ENCODE data around the gene IQCM. TPM values are rescaled to one million over a fixed set of nuclear protein-coding genes. Genes with fewer than 3 reads are reported as not detected.
A peak's percentile ranks its signal among the peaks of the same experiment; 100 is the strongest.

IQCM gene
- total RNA-seq, 1 donor from 2014 or later: not detected

- Histone ChIP-seq H3K9me3 (no peaks in the 10 kb centered on the region), H3K4me3 (no peak overlapping the region), H3K27me3 (no peaks in the 10 kb centered on the region), H3K4me1 (no peaks in the 10 kb centered on the region), H3K27ac (no peak overlapping the region), H3K36me3 (no peaks in the 10 kb centered on the region)
- TF ChIP-seq CTCF (IDR thresholded peaks at IDR 0.05): no peak
- intact Hi-C loops (cut with DNase I): no loop called here
- ATAC-seq (no peak), DNase-seq (no peak)
Observed at GRCh38 chr4:149702414-149703293, 113.0 kb downstream of the IQCM start.

GRCh38 chr4:149701435-149702156 lies 114.0 kb downstream of the IQCM start:
- intact Hi-C loops (cut with DNase I): no loop called here
- no peak overlapping the region for H3K27ac ChIP-seq
- no peaks in the 10 kb centered on the region for H3K4me1 ChIP-seq
- TF ChIP-seq CTCF (IDR thresholded peaks at IDR 0.05): no peak
- H3K36me3 ChIP-seq: no peaks in the 10 kb centered on the region
- no peaks in the 10 kb centered on the region for H3K27me3 ChIP-seq
- ATAC-seq (no peak), DNase-seq (no peak)
- no peaks in the 10 kb centered on the region for H3K9me3 ChIP-seq
- H3K4me3 ChIP-seq: no peak overlapping the region

- Histone ChIP-seq H3K27me3 (no peaks in the 10 kb centered on the region), H3K9me3 (no peaks in the 10 kb centered on the region), H3K4me3 (no peak overlapping the region), H3K4me1 (no peaks in the 10 kb centered on the region), H3K36me3 (no peaks in the 10 kb centered on the region), H3K27ac (no peak overlapping the region)
- DNase-seq (no peak), ATAC-seq (no peak)
- no peak for TF ChIP-seq CTCF (IDR thresholded peaks at IDR 0.05)
- intact Hi-C loops (cut with DNase I): no loop called here
Observed at GRCh38 chr4:149700272-149700671, 115.4 kb downstream of the IQCM start.

GRCh38 chr4:149699642-149700041 lies 116.0 kb downstream of the IQCM start:
- DNase-seq (no peak), ATAC-seq (no peak)
- Histone ChIP-seq H3K4me1 (no peaks in the 10 kb centered on the region), H3K36me3 (no peaks in the 10 kb centered on the region), H3K27ac (no peak overlapping the region), H3K4me3 (no peak overlapping the region), H3K27me3 (no peaks in the 10 kb centered on the region), H3K9me3 (no peaks in the 10 kb centered on the region)
- no peak for TF ChIP-seq CTCF (IDR thresholded peaks at IDR 0.05)
- intact Hi-C loops (cut with DNase I): no loop called here

GRCh38 chr4:149690726-149691125 lies 124.9 kb downstream of the IQCM start:
- TF ChIP-seq CTCF (IDR thresholded peaks at IDR 0.05): peak; percentile 6
- DNase-seq (no peak), ATAC-seq (no peak)
- no peaks in the 10 kb centered on the region for H3K4me1 ChIP-seq
- no peak overlapping the region for H3K27ac ChIP-seq
- H3K36me3 ChIP-seq: no peaks in the 10 kb centered on the region
- H3K27me3 ChIP-seq: no peaks in the 10 kb centered on the region
- no peak overlapping the region for H3K4me3 ChIP-seq
- intact Hi-C loops (cut with DNase I): no loop called here
- no peaks in the 10 kb centered on the region for H3K9me3 ChIP-seq
